Cardiac fibroblast (primary cell): ENCODE measurements around the gene JAKMIP3.
"Not testable (repeated sequence)": the region's sequence is repeated elsewhere in the genome, so short reads cannot be mapped to it uniquely, and the experiment has no call there.

ENCODE experiments used
- DNase-seq, 2 donors: peaks; one replicate each; pipeline versions ENCODE4 v3.0.0 to v3.0.0-alpha.2; 2010; ENCODE audit warnings: low read depth in 2 of 2
- H3K4me3 ChIP-seq, 2 donors: replicated peaks in 1 of 2; 1 replicate in 1 of 2; 2 replicates in 1 of 2; pipeline ENCODE4 v1.5.1; 2011; ENCODE audit warnings: low read depth in 2 of 2, low read length in 2 of 2, mild to moderate bottlenecking in 2 of 2, moderate library complexity in 1 of 2
- TF ChIP-seq, protein P1 (sequence below): IDR thresholded peaks from one replicate; pipeline ENCODE4 v1.5.1; 2011; ENCODE audit warnings: low read depth, mild to moderate bottlenecking, low read length, inconsistent platforms

The JAKMIP3 gene

GRCh38 chr10:132076578-132077081 is 10.9 kb downstream of the JAKMIP3 start:
- H3K4me3 ChIP-seq = no peak overlapping the region
- DNase-seq = no peak
- TF ChIP-seq, protein P1, sequence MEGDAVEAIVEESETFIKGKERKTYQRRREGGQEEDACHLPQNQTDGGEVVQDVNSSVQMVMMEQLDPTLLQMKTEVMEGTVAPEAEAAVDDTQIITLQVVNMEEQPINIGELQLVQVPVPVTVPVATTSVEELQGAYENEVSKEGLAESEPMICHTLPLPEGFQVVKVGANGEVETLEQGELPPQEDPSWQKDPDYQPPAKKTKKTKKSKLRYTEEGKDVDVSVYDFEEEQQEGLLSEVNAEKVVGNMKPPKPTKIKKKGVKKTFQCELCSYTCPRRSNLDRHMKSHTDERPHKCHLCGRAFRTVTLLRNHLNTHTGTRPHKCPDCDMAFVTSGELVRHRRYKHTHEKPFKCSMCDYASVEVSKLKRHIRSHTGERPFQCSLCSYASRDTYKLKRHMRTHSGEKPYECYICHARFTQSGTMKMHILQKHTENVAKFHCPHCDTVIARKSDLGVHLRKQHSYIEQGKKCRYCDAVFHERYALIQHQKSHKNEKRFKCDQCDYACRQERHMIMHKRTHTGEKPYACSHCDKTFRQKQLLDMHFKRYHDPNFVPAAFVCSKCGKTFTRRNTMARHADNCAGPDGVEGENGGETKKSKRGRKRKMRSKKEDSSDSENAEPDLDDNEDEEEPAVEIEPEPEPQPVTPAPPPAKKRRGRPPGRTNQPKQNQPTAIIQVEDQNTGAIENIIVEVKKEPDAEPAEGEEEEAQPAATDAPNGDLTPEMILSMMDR = no peak

DNA sequence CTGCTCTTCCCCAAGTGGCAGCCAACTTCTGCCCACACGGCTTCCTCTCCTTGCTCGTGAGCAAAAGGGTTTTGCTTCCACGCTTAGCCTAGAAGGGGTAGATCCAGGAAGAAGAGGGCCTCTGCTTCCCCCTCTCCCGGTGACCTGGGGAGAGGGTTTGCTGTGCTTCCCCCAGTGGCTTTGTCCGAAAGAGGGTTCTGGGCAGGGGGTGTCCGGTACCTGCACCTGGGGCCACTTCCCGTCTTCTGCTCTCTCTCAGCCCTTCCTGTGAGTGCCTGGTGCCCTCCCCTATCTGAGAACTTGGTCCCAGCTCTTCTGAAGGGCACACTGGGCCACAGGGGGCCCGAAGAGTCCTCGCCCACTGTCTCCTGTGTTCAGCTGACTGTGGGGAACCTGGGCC is 11.3 kb downstream of the JAKMIP3 start:
- no peak for DNase-seq
- TF ChIP-seq, protein P1 = no peak

DNA sequence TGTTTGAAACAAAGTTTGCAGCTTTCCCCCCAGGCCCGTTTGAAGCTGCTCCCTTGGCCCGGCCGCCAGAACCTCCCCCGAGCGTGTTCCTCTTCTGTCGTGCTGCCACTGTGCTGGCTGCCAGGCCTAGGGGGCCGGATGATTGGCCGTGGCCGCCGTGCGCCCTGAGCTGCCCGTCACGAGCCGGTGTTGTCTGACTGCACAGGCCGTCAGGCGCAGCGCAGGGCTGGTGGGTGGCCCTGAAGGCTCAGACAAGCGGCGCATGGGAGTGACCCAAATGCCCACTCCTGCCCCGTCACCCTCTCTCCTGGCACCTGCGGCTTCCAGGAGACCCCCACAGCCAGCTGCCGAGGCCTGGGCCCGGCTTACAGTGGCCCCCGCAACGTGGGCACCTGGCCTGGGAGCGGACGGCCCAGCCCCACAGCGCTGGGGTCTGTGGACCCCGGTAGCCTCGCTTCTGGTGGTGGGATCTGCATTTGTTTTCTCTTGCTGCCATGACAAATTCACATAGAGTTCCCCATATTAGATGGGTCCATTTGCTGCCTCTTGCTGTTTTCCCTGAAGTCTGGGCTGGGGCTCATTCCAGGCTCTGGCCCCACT is 13.1 kb downstream of the JAKMIP3 start:
- H3K4me3 ChIP-seq = no peak overlapping the region
- DNase-seq = no peak
- TF ChIP-seq, protein P1 = no peak

More for the DNA sequence above, 11.3 kb downstream of the JAKMIP3 start:
- H3K4me3 ChIP-seq = no peak overlapping the region

DNA sequence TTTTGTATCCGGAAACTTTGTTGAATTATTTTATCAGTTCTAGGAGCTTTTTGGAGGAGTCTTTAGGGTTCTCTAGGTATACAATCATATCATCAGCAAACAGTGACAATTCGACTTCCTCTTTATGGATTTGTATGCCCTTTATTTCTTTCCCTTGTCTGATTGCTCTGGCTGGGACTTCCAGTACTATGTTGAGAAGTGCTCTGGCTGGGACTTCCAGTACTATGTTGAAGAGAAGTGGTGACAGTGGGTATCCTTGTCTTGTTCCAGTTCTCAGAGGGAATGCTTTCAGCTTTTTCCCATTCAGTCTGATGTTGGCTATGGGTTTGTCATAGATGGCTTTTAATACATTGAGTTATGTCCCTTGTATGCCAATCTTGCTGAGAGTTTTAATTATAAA is 18.6 kb downstream of the JAKMIP3 start:
- H3K4me3 ChIP-seq, DNase-seq: not testable (repeated sequence)

- not testable (repeated sequence) for DNase-seq, H3K4me3 ChIP-seq
These were observed 27.5 kb downstream of the JAKMIP3 start for GRCh38 chr10:132093236-132093635.

GRCh38 chr10:132094581-132095234 is 29.0 kb downstream of the JAKMIP3 start:
- H3K4me3 ChIP-seq = no peak overlapping the region
- no peak for DNase-seq
- TF ChIP-seq, protein P1 = no peak

DNA sequence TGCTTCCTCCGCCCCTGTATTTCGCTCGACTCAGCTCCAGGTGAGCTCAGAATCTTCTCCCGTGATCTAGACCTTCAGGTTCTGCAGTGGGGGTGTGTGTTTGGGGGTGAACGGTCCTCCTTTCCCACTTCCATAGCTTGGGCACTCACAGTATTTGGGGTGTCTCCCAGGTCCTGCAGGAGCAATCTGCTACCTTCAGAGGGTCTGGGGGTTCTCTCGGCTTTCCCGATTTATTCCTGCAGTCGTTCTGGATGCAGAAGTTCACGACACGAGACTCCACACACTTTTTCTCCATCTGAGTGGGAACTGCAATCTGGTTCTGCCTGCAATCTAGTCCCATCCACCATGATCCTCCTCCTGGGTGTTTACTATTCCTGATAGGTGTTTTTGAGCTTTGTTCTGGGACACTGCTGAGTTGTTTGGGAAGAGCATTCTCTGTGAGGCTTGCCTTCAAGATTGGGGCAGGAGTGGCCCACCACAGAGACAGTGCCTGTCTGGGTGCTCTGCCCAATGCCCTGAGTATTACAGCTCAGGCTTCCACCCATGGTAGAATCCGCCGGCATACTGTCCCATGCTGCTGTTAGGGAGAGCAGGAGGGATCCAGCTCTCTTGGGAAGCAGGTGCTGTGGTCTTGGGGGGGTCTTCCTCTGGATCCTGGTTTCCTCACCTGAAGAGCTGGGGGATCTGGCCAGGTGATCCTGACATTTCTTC is 29.8 kb downstream of the JAKMIP3 start:
- TF ChIP-seq, protein P1 = no peak
- H3K4me3 ChIP-seq = no peak overlapping the region
- DNase-seq = no peak
